HG03066 (cell line): ENCODE results near the gene RASA3.

ENCODE experiments used
- ATAC-seq: cut with Tn5 transposase; IDR thresholded peaks from one replicate; pipeline ENCODE4 v1.9.1; 2021; ENCODE audit warnings: low read depth; ENCODE audit not compliant: unreplicated experiment

Gene RASA3

GRCh38 chr13:113948034-113948742, 184.2 kb downstream of the RASA3 start:
- no peak for ATAC-seq

GRCh38 chr13:113947311-113948033, 185.0 kb downstream of the RASA3 start:
- ATAC-seq = no peak

GRCh38 chr13:113946409-113947181, 185.8 kb downstream of the RASA3 start:
- ATAC-seq = no peak

- no peak for ATAC-seq
These were observed 186.5 kb downstream of the RASA3 start for GRCh38 chr13:113945857-113946408.

GRCh38 chr13:113943821-113944565, 188.4 kb downstream of the RASA3 start:
- ATAC-seq = no peak

GRCh38 chr13:113942591-113943103, 189.8 kb downstream of the RASA3 start:
- no peak for ATAC-seq

- ATAC-seq = no peak
These were observed 190.7 kb downstream of the RASA3 start for GRCh38 chr13:113941571-113942191.

- ATAC-seq = no peak
These were observed 192.5 kb downstream of the RASA3 start for GRCh38 chr13:113939944-113940297.

GRCh38 chr13:113939129-113939943, 193.1 kb downstream of the RASA3 start:
- no peak for ATAC-seq

- ATAC-seq = no peak
These were observed 193.7 kb downstream of the RASA3 start for GRCh38 chr13:113938716-113939115.

GRCh38 chr13:113938246-113938645, 194.2 kb downstream of the RASA3 start:
- no peak for ATAC-seq

- ATAC-seq = no peak
These were observed 194.8 kb downstream of the RASA3 start for GRCh38 chr13:113937527-113938180.

GRCh38 chr13:113937073-113937472, 195.3 kb downstream of the RASA3 start:
- ATAC-seq = no peak

- no peak for ATAC-seq
These were observed 196.1 kb downstream of the RASA3 start for GRCh38 chr13:113936166-113936965.

- ATAC-seq = no peak
These were observed 197.2 kb downstream of the RASA3 start for GRCh38 chr13:113935001-113935844.

- no peak for ATAC-seq
These were observed 197.8 kb downstream of the RASA3 start for GRCh38 chr13:113934576-113934975.

- ATAC-seq = no peak
These were observed 198.5 kb downstream of the RASA3 start for GRCh38 chr13:113933901-113934300.
